HFFc6 (cell line): Measurements from ENCODE around the gene TGFBRAP1. TPM values are rescaled to one million over a fixed set of nuclear protein-coding genes. Genes with fewer than 3 reads are reported as not detected.
A peak's percentile ranks its signal among the peaks of the same experiment; 100 is the strongest.

Source experiments
- DNase-seq: peaks from one replicate; pipeline ENCODE4 v3.0.0-alpha.2; 2018
- H3K27ac Mint-ChIP-seq: 2 replicates; pipeline ENCODE4 v1.8.0; 2020; ENCODE audit warnings: mild to moderate bottlenecking, mixed read lengths
- H3K27me3 Mint-ChIP-seq: 2 replicates; pipeline ENCODE4 v1.8.0; 2021; ENCODE audit warnings: mild to moderate bottlenecking, moderate library complexity, mixed read lengths; ENCODE audit not compliant: insufficient read depth
- H3K36me3 Mint-ChIP-seq: 2 replicates; pipeline ENCODE4 v1.8.0; 2021; ENCODE audit warnings: low read depth, mixed read lengths
- H3K4me1 Mint-ChIP-seq: 2 replicates; pipeline ENCODE4 v1.8.0; 2020; ENCODE audit warnings: low read depth, mixed read lengths
- H3K4me3 Mint-ChIP-seq: 2 replicates; pipeline ENCODE4 v1.8.0; 2020; ENCODE audit warnings: mild to moderate bottlenecking, moderate library complexity, mixed read lengths
- H3K9me3 Mint-ChIP-seq: 2 replicates; pipeline ENCODE4 v1.8.0; 2020; ENCODE audit warnings: mild to moderate bottlenecking, mixed read lengths
- total RNA-seq, 6 experiments: library from RNA; stranded (reverse); fragmentation: NEBNext Ultra II Directional; extraction: Animal tissue kit (Norgen Biotek cat#: 25700); gene quantifications; 2 replicates in 1 of 6; 3 replicates in 5 of 6; pipeline ENCODE4 v1.2.3, GENCODE V29; 2021
- TF ChIP-seq, protein P1 (sequence below): fragments of 200-600 bp; sonication (generic); IDR thresholded peaks from 2 replicates; pipeline ENCODE4 v1.5.0; 2021; ENCODE audit warnings: antibody characterized with exemption, mild to moderate bottlenecking

Gene TGFBRAP1
- total RNA-seq, 6 experiments from 2014 or later, result 18.9 to 22.5 (median 19.8) TPM

DNA sequence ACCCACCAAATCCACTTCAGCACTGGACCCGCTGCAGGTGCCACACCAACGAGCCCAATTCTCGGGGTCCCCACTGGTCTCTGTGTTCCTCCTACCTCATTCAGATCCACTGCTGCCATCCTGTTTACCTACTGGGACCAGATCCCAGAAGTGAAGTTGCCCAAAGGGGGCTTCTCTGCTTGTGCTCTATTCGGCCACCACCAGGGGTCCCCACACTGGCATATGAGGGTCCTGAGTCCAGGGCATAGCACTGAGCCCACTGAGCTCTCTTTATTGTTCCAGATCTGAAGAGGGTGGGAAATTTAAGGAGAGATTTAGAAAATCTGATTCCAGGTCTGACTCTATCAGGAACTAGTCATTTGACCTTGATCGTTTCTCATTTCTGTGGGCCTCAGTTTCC, 85.6 kb downstream of the TGFBRAP1 start:
- Mint-ChIP-seq H3K4me1 (peaks cover 17% of the 10 kb centered on the region), H3K36me3 (no peaks in the 10 kb centered on the region), H3K4me3 (no peak overlapping the region), H3K9me3 (no peaks in the 10 kb centered on the region; the same call in 1 of the 2 replicates), H3K27ac (no peak overlapping the region), H3K27me3 (peaks cover 2% of the 10 kb centered on the region)
- no peak for DNase-seq
- TF ChIP-seq, protein P1, sequence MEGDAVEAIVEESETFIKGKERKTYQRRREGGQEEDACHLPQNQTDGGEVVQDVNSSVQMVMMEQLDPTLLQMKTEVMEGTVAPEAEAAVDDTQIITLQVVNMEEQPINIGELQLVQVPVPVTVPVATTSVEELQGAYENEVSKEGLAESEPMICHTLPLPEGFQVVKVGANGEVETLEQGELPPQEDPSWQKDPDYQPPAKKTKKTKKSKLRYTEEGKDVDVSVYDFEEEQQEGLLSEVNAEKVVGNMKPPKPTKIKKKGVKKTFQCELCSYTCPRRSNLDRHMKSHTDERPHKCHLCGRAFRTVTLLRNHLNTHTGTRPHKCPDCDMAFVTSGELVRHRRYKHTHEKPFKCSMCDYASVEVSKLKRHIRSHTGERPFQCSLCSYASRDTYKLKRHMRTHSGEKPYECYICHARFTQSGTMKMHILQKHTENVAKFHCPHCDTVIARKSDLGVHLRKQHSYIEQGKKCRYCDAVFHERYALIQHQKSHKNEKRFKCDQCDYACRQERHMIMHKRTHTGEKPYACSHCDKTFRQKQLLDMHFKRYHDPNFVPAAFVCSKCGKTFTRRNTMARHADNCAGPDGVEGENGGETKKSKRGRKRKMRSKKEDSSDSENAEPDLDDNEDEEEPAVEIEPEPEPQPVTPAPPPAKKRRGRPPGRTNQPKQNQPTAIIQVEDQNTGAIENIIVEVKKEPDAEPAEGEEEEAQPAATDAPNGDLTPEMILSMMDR, result peak; percentile 62

DNA sequence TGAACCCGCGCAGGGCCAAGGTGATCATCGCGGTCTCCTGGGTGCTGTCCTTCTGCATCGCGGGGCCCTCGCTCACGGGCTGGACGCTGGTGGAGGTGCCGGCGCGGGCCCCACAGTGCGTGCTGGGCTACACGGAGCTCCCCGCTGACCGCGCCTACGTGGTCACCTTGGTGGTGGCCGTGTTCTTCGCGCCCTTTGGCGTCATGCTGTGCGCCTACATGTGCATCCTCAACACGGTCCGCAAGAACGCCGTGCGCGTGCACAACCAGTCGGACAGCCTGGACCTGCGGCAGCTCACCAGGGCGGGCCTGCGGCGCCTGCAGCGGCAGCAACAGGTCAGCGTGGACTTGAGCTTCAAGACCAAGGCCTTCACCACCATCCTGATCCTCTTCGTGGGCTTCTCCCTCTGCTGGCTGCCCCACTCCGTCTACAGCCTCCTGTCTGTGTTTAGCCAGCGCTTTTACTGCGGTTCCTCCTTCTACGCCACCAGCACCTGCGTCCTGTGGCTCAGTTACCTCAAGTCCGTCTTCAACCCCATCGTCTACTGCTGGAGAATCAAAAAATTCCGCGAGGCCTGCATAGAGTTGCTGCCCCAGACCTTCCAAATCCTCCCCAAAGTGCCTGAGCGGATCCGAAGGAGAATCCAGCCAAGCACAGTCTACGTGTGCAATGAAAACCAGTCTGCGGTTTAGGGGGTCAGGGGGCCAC, 87.1 kb downstream of the TGFBRAP1 start:
- H3K36me3 Mint-ChIP-seq, result no peaks in the 10 kb centered on the region
- TF ChIP-seq, protein P1, result no peak
- H3K4me1 Mint-ChIP-seq, result peaks cover 25% of the 10 kb centered on the region
- DNase-seq, result no peak
- no peak overlapping the region for H3K4me3 Mint-ChIP-seq
- no peaks in the 10 kb centered on the region; the same call in 1 of the 2 replicates for H3K9me3 Mint-ChIP-seq
- no peak overlapping the region for H3K27ac Mint-ChIP-seq
- peaks cover 2% of the 10 kb centered on the region for H3K27me3 Mint-ChIP-seq

DNA sequence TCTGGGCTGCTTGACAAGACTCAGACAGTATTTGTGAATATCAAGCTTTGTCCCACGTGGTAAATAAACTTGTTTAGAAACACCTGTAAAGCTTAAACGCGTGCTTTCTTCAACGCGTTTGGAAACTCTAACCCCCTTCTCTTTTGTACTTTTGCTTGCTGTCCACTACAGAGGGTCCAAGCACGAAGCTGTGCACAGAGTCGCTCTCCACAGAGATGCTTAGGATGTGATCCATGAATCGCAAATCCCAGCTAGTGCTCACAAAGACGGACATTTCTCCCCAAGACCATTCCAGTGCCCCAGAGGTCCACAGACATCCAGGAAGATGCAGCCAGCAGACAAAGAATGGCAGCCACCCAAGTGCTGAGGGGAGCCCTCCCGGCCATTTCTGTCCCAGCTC, 88.1 kb downstream of the TGFBRAP1 start, which contains the start of gene GPR45:
GPR45 (plus strand) TSS at position 301 of the 400 bp plus-strand sequence. CDS start 116 bp downstream, outside the sequence.
- TF ChIP-seq, protein P1, result no peak
- DNase-seq, result no peak
- Mint-ChIP-seq H3K27ac (no peak within 1 kb of the TSS; the same call in 1 of the 2 replicates), H3K9me3 (no peaks in the 10 kb centered on the region), H3K4me3 (no peak within 1 kb of the TSS), H3K36me3 (no peaks in the 10 kb centered on the region), H3K4me1 (peaks cover 26% of the 10 kb centered on the region), H3K27me3 (peaks cover 2% of the 10 kb centered on the region)

DNA sequence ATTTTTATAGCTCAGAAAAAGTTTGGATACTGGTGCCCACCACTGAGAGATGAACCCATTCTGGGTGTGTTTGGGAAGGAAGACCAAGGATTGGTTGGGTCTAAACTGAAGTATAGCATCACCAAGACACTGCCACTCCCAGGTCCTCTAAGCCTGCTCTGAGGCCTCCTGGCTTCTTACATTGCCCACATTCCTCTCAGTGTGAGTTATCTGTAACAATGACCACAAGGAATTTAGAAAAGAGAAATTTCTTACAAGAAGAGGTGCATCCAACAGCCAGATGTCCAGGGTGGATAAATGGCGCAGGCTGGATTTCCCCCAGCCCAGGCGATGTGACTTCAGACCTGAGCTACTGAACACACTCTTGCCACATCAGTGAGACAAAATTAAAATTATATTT, 89.6 kb downstream of the TGFBRAP1 start:
- peaks cover 39% of the 10 kb centered on the region for H3K4me1 Mint-ChIP-seq
- no peaks in the 10 kb centered on the region for H3K36me3 Mint-ChIP-seq
- H3K27me3 Mint-ChIP-seq, result peaks cover 2% of the 10 kb centered on the region
- H3K9me3 Mint-ChIP-seq, result no peaks in the 10 kb centered on the region
- H3K27ac Mint-ChIP-seq, result peak overlapping the region; percentile 53; the same call in 1 of the 2 replicates
- TF ChIP-seq, protein P1, result no peak
- peak overlapping the region; percentile 68 for H3K4me3 Mint-ChIP-seq
- DNase-seq, result peak; percentile 89

DNA sequence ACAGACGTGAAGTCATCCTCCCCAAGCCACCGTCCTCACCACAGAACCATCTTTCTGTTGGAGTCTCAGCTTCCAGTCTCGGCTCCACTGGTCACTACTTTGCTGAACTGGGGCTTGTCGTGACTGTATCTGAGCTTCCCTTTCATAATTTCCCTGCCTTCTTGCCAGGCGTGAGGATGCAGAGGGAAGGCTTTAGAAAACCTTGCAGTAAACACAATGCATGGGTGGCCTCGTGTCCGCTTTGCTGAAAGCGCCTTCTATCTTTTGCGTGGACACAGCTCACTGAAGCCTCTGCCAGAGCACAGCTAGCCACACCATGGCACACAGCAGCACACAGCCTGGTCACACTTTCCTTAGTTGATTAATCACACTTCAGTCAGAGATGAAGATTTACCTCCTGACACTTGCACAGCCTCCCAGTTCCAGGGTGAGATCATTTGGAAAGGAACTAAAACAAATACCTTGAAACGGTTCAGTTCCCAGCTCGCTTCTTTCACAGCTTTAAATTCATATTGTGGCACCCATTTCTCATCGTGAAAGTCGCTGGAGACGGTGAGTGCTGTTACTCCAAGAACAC, 90.8 kb downstream of the TGFBRAP1 start:
- Mint-ChIP-seq H3K9me3 (no peaks in the 10 kb centered on the region), H3K27ac (no peak overlapping the region), H3K4me1 (peaks cover 40% of the 10 kb centered on the region), H3K27me3 (peaks cover 5% of the 10 kb centered on the region), H3K4me3 (no peak overlapping the region), H3K36me3 (no peaks in the 10 kb centered on the region)
- TF ChIP-seq, protein P1, result no peak
- no peak for DNase-seq
